Dedifferentiated amniotic fluid mesenchymal stem cell (primary cell): ENCODE data around the gene THRAP3.
A peak's percentile ranks its signal among the peaks of the same experiment; 100 is the strongest.

Experiments
- DNase-seq: peaks from one replicate; pipeline ENCODE4 v3.0.0-alpha.2; 2016; ENCODE audit errors: extremely low spot score

THRAP3 gene

GRCh38 chr1:36300526-36300925 is 76.3 kb downstream of the THRAP3 start:
- no peak for DNase-seq

GRCh38 chr1:36301220-36301619 is 77.0 kb downstream of the THRAP3 start:
- DNase-seq = no peak

- no peak for DNase-seq
Observed at GRCh38 chr1:36303244-36303643, 79.0 kb downstream of the THRAP3 start.

GRCh38 chr1:36303650-36304360 is 79.6 kb downstream of the THRAP3 start:
- no peak for DNase-seq

GRCh38 chr1:36304521-36304920 is 80.3 kb downstream of the THRAP3 start:
- DNase-seq = no peak

- no peak for DNase-seq
Observed at GRCh38 chr1:36304970-36305914, 81.0 kb downstream of the THRAP3 start.

- DNase-seq = no peak
Observed at GRCh38 chr1:36305915-36306209, 81.6 kb downstream of the THRAP3 start.

- DNase-seq = no peak
Observed at GRCh38 chr1:36306210-36306901, 82.1 kb downstream of the THRAP3 start, which contains the start of gene SH3D21. Gene SH3D21, plus strand, starts transcription at chr1:36306368. Its CDS starts 53 bp downstream, at chr1:36306421.

- peak; percentile 85 for DNase-seq
Observed at GRCh38 chr1:36306902-36307456, 82.7 kb downstream of the THRAP3 start.

GRCh38 chr1:36307601-36308330 is 83.5 kb downstream of the THRAP3 start:
- DNase-seq = no peak

- no peak for DNase-seq
Observed at GRCh38 chr1:36309397-36309796, 85.2 kb downstream of the THRAP3 start.

- DNase-seq = no peak
Observed at GRCh38 chr1:36320291-36320761, 96.1 kb downstream of the THRAP3 start.

- DNase-seq = no peak
Observed at GRCh38 chr1:36320767-36321118, 96.5 kb downstream of the THRAP3 start.

- DNase-seq = peak; percentile 96
Observed at GRCh38 chr1:36321119-36321951, 97.1 kb downstream of the THRAP3 start.

- no peak for DNase-seq
Observed at GRCh38 chr1:36322041-36322785, 98.0 kb downstream of the THRAP3 start.

GRCh38 chr1:36322786-36323635 is 98.8 kb downstream of the THRAP3 start:
- DNase-seq = peak; percentile 31

- DNase-seq = peak; percentile 52
Observed at GRCh38 chr1:36323636-36324352, 99.6 kb downstream of the THRAP3 start, which contains the start of gene EVA1B. Gene EVA1B, minus strand, starts transcription at chr1:36323645. Its CDS starts 608 bp downstream, at chr1:36323037.

GRCh38 chr1:36324353-36324703 is 100.1 kb downstream of the THRAP3 start:
- no peak for DNase-seq
